Osteocyte (in vitro differentiated cells): ENCODE measurements around the gene ACAP2. TPM values are rescaled to one million over a fixed set of nuclear protein-coding genes. Genes with fewer than 3 reads are reported as not detected.

Source experiments
- DNase-seq: peaks from one replicate; pipeline ENCODE4 v3.0.0; 2021; ENCODE audit warnings: mixed read lengths; ENCODE audit not compliant: unreplicated experiment; ENCODE audit errors: extremely low spot score
- H3K27ac Mint-ChIP-seq: one replicate; pipeline ENCODE4 v1.8.0; 2021; ENCODE audit warnings: mild to moderate bottlenecking, mixed read lengths; ENCODE audit not compliant: unreplicated experiment
- H3K27me3 Mint-ChIP-seq: one replicate; pipeline ENCODE4 v1.8.0; 2021; ENCODE audit warnings: mixed read lengths; ENCODE audit not compliant: unreplicated experiment
- H3K36me3 Mint-ChIP-seq: one replicate; pipeline ENCODE4 v1.8.0; 2021; ENCODE audit warnings: mixed read lengths; ENCODE audit not compliant: unreplicated experiment
- H3K4me1 Mint-ChIP-seq: one replicate; pipeline ENCODE4 v1.8.0; 2021; ENCODE audit warnings: mixed read lengths; ENCODE audit not compliant: unreplicated experiment
- H3K4me3 Mint-ChIP-seq: one replicate; pipeline ENCODE4 v1.8.0; 2021; ENCODE audit warnings: mild to moderate bottlenecking, moderate library complexity, mixed read lengths; ENCODE audit not compliant: unreplicated experiment
- H3K9me3 Mint-ChIP-seq: one replicate; pipeline ENCODE4 v1.8.0; 2021; ENCODE audit warnings: mixed read lengths; ENCODE audit not compliant: unreplicated experiment
- CTCF ChIP-seq: fragments of 200-600 bp; sonication (generic); IDR thresholded peaks from 2 replicates; pipeline ENCODE4 v1.5.0; 2021; ENCODE audit warnings: antibody characterized with exemption, mild to moderate bottlenecking, moderate library complexity
- total RNA-seq: library from RNA; stranded (reverse); gene quantifications from 2 replicates; pipeline ENCODE4 v1.2.1, GENCODE V29; 2021

The ACAP2 gene
- total RNA-seq, 1 donor from 2014 or later: 55.1 TPM

- Mint-ChIP-seq H3K9me3 (no peaks in the 10 kb centered on the region), H3K4me1 (peaks cover 73% of the 10 kb centered on the region), H3K27me3 (no peaks in the 10 kb centered on the region), H3K36me3 (no peaks in the 10 kb centered on the region), H3K4me3 (no peak overlapping the region), H3K27ac (peak overlapping the region; percentile 96)
- no peak for TF ChIP-seq CTCF
- peak; percentile 79 for DNase-seq
Measured at GRCh38 chr3:195253923-195254432, 188.8 kb downstream of the ACAP2 start.

GRCh38 chr3:195251336-195252065, 191.3 kb downstream of the ACAP2 start:
- no peaks in the 10 kb centered on the region for H3K9me3 Mint-ChIP-seq
- H3K36me3 Mint-ChIP-seq: peaks cover 3% of the 10 kb centered on the region
- H3K27ac Mint-ChIP-seq: no peak overlapping the region
- H3K27me3 Mint-ChIP-seq: no peaks in the 10 kb centered on the region
- no peak for TF ChIP-seq CTCF
- H3K4me1 Mint-ChIP-seq: peaks cover 58% of the 10 kb centered on the region
- DNase-seq: peak; percentile 62
- no peak overlapping the region for H3K4me3 Mint-ChIP-seq

- no peak overlapping the region for H3K4me3 Mint-ChIP-seq
- H3K27ac Mint-ChIP-seq: no peak overlapping the region
- H3K4me1 Mint-ChIP-seq: peaks cover 50% of the 10 kb centered on the region
- peak; percentile 62 for TF ChIP-seq CTCF
- DNase-seq: peak; percentile 83
- H3K36me3 Mint-ChIP-seq: peaks cover 8% of the 10 kb centered on the region
- no peaks in the 10 kb centered on the region for H3K9me3 Mint-ChIP-seq
- no peaks in the 10 kb centered on the region for H3K27me3 Mint-ChIP-seq
Measured at GRCh38 chr3:195250473-195251251, 192.2 kb downstream of the ACAP2 start.

DNA sequence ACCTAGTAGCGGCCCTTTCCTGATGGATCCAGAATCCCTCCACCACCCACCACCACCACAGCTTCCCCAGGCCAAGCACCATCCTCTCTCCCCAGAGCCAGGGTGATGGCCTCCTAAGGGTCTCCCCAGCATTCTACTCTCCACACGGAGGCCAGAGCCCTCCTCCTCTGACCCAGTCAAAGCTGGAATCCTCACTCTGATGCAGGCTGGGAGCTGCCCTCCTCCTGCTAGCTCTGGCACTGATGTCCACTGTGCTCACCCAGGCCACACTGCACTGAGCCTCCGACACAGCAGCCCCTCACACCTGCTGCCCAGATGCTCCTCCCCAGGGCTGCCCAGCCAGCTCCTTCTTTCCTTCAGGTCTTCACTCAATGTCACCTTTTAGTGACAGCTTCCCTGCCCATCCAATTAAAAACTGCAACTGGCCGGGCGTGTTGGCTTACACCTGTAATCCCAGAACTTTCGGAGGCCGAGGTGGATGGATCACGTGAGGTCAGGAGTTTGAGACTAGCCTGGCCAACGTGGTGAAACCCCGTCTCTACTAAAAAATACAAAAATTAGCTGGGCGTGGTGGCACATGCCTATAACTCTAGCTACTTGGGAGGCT, 192.9 kb downstream of the ACAP2 start:
- Mint-ChIP-seq H3K9me3 (no peaks in the 10 kb centered on the region), H3K36me3 (peaks cover 9% of the 10 kb centered on the region), H3K4me1 (peaks cover 43% of the 10 kb centered on the region), H3K27me3 (no peaks in the 10 kb centered on the region), H3K27ac (no peak overlapping the region), H3K4me3 (no peak overlapping the region)
- TF ChIP-seq CTCF: no peak
- peak; percentile 80 for DNase-seq
